ENCODE measurements around the gene PTRHD1. TPM values are rescaled to one million over a fixed set of nuclear protein-coding genes. Genes with fewer than 3 reads are reported as not detected.

PTRHD1 gene
- total RNA-seq, 4 donors from 2014 or later = 8.1 to 20.4 (median 15.6) TPM

DNA sequence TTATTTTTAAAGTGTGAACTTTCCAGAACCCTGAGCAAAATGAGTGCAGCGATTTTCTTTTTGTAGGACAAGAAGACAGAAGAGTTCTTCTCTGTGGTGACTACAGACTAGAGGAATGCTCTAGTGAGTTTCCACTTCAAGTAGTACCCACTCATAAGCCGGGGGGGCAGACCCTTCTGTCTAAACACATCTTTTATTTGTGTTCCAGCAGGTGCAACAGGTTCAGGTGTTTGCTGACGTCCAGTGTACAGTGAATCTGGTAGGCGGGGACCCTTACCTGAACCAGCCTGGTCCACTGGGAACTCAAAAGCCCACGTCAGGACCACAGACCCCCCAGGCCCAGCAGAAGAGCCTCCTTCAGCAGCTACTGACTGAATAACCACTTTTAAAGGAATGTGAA is 25.2 kb downstream of the PTRHD1 start:
- Histone ChIP-seq H3K27me3 (no peaks in the 10 kb centered on the region), H3K27ac (replicated peaks in 1 of 4) (no peak overlapping the region), H3K4me1 (peaks cover 0 to 5% (median 0%) of the 10 kb centered on the region in 4 donors), H3K9me3 (no peaks in the 10 kb centered on the region), H3K36me3 (peaks cover 20 to 72% (median 52%) of the 10 kb centered on the region in 4 donors), H3K4me3 (no peak overlapping the region)
- intact Hi-C loops (cut with DNase I) = no loop called here
- DNase-seq (ENCODE audit: extremely low spot score) = no peak
- 95% methylated on average over 4 of the region's 5 CpGs for WGBS
- TF ChIP-seq POLR2A (IDR thresholded peaks at IDR 0.05; ENCODE audit: low read depth) = no peak
- TF ChIP-seq, protein P1, sequence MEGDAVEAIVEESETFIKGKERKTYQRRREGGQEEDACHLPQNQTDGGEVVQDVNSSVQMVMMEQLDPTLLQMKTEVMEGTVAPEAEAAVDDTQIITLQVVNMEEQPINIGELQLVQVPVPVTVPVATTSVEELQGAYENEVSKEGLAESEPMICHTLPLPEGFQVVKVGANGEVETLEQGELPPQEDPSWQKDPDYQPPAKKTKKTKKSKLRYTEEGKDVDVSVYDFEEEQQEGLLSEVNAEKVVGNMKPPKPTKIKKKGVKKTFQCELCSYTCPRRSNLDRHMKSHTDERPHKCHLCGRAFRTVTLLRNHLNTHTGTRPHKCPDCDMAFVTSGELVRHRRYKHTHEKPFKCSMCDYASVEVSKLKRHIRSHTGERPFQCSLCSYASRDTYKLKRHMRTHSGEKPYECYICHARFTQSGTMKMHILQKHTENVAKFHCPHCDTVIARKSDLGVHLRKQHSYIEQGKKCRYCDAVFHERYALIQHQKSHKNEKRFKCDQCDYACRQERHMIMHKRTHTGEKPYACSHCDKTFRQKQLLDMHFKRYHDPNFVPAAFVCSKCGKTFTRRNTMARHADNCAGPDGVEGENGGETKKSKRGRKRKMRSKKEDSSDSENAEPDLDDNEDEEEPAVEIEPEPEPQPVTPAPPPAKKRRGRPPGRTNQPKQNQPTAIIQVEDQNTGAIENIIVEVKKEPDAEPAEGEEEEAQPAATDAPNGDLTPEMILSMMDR (IDR thresholded peaks at IDR 0.05) = no peak
- no peak for TF ChIP-seq POLR2AphosphoS5 (IDR thresholded peaks at IDR 0.05)
- TF ChIP-seq EP300 (IDR thresholded peaks at IDR 0.05) = no peak

DNA sequence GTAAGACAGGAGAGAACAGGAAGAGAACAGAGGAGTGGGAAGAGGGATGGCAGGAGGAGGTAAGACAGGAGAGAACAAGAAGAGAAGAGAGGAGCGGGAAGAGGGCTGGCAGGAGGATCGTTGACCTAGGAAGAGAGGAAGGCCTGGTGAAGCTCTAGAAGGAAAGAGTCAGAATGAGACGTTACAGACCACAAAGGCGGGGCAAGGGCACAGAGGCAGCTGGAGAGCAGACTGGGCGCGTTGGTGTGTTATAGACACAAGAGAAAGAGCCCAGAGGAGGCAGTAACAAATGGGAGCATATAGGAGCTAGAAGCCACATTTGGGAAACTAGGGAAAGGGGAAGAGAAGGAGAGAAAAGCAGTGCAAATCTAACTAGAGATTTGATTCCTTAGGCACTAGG is 26.6 kb downstream of the PTRHD1 start:
- H3K9me3 ChIP-seq = no peaks in the 10 kb centered on the region
- WGBS = 85% methylated on average over 6 of the region's 6 CpGs
- H3K27ac ChIP-seq (replicated peaks in 1 of 4) = no peak overlapping the region
- peaks cover 29 to 85% (median 66%) of the 10 kb centered on the region in 4 donors for H3K36me3 ChIP-seq
- peaks cover 0 to 5% (median 0%) of the 10 kb centered on the region in 4 donors for H3K4me1 ChIP-seq
- intact Hi-C loops (cut with DNase I) = no loop called here
- no peaks in the 10 kb centered on the region for H3K27me3 ChIP-seq
- no peak for TF ChIP-seq EP300 (IDR thresholded peaks at IDR 0.05)
- no peak for DNase-seq (ENCODE audit: extremely low spot score)
- H3K4me3 ChIP-seq = no peak overlapping the region

DNA sequence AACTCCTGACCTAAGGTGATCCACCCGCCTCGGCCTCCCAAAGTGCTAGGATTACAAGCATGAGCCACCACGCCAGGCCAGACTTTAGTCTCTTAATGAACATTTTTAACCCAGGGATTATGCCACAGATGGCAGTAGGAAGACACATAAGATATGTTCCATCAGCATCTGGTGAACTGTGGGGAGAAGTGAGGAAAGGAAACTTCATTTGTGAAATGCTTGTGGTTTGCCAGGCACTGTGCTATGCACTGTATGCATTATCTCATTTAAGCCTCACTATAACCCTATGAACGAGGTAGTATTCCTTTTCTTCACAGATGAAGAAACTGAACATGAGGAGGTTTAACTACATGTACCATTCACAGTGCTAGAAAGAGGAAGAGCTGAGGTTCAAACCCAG is 29.3 kb downstream of the PTRHD1 start:
- no peak for TF ChIP-seq EP300 (IDR thresholded peaks at IDR 0.05)
- TF ChIP-seq, protein P1 (IDR thresholded peaks at IDR 0.05) = no peak
- no peak for TF ChIP-seq POLR2A (IDR thresholded peaks at IDR 0.05; ENCODE audit: low read depth)
- no peak for TF ChIP-seq POLR2AphosphoS5 (IDR thresholded peaks at IDR 0.05)
- Histone ChIP-seq H3K27me3 (no peaks in the 10 kb centered on the region), H3K27ac (replicated peaks in 1 of 4) (no peak overlapping the region), H3K4me1 (peaks cover 0 to 5% (median 0%) of the 10 kb centered on the region in 4 donors), H3K36me3 (peaks cover 32 to 89% (median 59%) of the 10 kb centered on the region in 4 donors), H3K4me3 (no peak overlapping the region), H3K9me3 (no peaks in the 10 kb centered on the region)
- 94% methylated on average over 4 of the region's 4 CpGs for WGBS
- intact Hi-C loops (cut with DNase I) = no loop called here
- DNase-seq (ENCODE audit: extremely low spot score) = no peak

DNA sequence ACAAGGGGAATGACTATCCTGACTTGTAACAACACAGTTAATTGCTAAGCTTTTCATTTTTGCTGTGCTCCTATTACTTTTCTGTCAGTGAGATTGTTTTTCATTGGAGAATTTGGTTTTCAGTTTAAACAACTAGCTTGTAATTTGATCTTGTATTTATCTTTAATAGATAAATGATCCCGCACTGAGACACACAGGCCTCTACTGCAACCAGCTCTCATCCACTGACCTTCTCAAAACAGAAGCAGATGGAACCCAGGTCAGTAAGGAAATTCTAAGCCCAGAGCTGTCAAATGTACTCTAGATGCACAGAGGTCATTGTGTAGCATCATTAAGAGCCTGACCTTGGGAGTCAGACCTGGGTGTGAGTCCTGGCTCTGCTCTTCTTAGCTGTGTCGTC is 30.7 kb downstream of the PTRHD1 start:
- intact Hi-C loops (cut with DNase I) = no loop called here
- DNase-seq (ENCODE audit: extremely low spot score) = no peak
- Histone ChIP-seq H3K4me3 (no peak overlapping the region), H3K9me3 (no peaks in the 10 kb centered on the region), H3K27me3 (no peaks in the 10 kb centered on the region), H3K36me3 (peaks cover 41 to 89% (median 63%) of the 10 kb centered on the region in 4 donors), H3K4me1 (no peaks in the 10 kb centered on the region), H3K27ac (replicated peaks in 1 of 4) (no peak overlapping the region)
- TF ChIP-seq, protein P1 (IDR thresholded peaks at IDR 0.05) = no peak
- TF ChIP-seq EP300 (IDR thresholded peaks at IDR 0.05) (no peak), POLR2AphosphoS5 (IDR thresholded peaks at IDR 0.05) (no peak), POLR2A (IDR thresholded peaks at IDR 0.05; ENCODE audit: low read depth) (no peak)
- WGBS = 73% methylated on average over 2 of the region's 2 CpGs

DNA sequence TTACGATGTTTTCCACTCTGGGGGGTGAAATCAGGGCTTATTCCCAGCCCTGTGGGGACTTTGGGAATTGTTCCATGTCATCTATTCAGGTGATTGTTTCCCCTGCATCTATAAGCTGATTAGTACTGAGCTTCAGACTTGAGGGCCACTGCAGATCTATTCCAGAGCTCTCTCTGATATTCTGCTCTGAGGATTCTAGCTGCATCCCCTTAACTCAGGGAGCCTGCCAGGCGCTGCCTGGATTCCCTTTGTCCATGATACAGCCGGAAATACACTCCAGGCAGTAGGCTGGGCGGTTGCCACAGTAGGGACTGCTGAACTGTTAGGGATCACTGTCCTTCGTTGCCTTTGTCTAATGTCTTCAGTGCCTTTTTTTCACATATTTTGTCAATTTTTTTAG is 31.3 kb downstream of the PTRHD1 start:
- Histone ChIP-seq H3K27ac (replicated peaks in 1 of 4) (no peak overlapping the region), H3K27me3 (no peaks in the 10 kb centered on the region), H3K4me3 (no peak overlapping the region), H3K4me1 (no peaks in the 10 kb centered on the region), H3K36me3 (peaks cover 41 to 90% (median 65%) of the 10 kb centered on the region in 4 donors), H3K9me3 (no peaks in the 10 kb centered on the region)
- WGBS = 85% methylated on average over 5 of the region's 5 CpGs
- no peak for DNase-seq (ENCODE audit: extremely low spot score)
- intact Hi-C loops (cut with DNase I) = no loop called here
- TF ChIP-seq, protein P1 (IDR thresholded peaks at IDR 0.05) = no peak
- no peak for TF ChIP-seq EP300 (IDR thresholded peaks at IDR 0.05)
- no peak for TF ChIP-seq POLR2AphosphoS5 (IDR thresholded peaks at IDR 0.05)
- no peak for TF ChIP-seq POLR2A (IDR thresholded peaks at IDR 0.05; ENCODE audit: low read depth)

Measured in esophagus muscularis mucosa (tissue), 4 donors.